GM18520 (cell line): ENCODE measurements around the gene NPFFR1.

ENCODE experiments used
- ATAC-seq: cut with Tn5 transposase; IDR thresholded peaks from one replicate; pipeline ENCODE4 v1.9.1; 2021; ENCODE audit not compliant: unreplicated experiment

Gene NPFFR1, protein sequence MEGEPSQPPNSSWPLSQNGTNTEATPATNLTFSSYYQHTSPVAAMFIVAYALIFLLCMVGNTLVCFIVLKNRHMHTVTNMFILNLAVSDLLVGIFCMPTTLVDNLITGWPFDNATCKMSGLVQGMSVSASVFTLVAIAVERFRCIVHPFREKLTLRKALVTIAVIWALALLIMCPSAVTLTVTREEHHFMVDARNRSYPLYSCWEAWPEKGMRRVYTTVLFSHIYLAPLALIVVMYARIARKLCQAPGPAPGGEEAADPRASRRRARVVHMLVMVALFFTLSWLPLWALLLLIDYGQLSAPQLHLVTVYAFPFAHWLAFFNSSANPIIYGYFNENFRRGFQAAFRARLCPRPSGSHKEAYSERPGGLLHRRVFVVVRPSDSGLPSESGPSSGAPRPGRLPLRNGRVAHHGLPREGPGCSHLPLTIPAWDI

DNA sequence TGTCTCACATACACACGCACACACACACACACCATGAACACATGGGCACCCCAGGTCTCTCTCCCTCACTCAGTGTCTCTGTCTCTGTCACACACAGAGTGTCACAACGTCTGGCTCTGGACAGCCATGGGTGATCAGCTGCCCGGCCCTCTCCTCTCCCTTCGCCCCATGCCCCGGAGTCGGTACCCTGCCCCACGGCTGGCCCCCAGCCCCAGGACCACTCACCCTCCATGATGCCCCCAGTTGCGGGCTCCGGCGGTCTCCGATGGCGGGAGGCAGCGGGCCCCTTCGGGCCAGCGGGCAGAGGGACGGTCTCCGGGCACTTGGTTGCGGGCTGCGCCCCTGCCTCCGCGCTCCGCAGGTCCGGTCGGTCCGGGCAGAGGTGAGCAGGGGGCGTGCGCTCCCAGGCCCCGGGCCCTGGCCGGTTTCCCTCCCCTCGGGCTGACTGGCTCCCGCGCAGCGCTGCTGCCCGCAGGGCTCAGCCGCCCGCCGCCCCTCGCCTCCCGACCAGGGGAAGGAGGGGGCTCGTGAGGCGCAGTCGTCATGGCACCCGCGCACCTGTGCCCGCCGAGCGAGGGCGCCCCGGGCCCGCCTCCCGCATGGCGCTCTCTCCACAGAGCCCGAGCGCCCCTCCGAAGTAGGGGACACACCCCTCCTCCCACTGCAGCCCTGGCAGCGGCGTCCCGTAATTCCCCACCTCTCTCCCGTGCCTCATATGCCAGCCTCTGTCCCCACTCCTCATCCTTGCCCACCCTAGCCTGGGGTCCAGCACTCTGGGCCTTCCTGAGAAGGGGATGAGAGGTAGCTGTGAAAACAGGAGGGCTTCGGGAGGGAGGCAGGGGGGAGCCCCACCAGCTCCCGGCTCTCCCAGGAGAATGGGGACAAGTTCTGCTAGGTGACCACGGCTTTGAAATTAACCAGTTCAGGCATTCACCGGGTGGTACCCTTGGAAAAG lies at the start of gene NPFFR1:
NPFFR1 (minus strand) TSS at position 560 of the 955 bp plus-strand sequence; CDS start at position 232, 328 bp downstream.
- no peak for ATAC-seq

DNA sequence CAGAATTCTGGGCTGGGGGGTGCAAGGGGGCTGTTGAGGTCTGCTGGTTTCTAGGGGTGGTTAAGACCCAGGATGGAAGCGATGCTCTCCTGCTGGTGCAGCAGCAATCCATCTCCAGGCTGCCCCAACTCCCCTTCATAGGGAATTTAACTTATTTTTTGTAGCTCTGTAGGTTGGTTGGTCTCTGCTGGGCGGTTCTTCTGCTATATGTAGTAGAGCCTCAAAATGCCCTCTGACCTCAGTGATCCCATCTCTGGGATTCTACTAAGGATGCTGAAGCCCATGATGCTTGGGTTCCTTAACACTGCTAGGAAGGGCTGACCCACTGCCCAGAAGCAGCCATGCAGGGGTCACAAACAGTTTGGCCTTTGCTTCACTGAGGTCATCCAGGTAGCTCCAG lies 49.5 kb upstream of the NPFFR1 start:
- ATAC-seq, result no peak

DNA sequence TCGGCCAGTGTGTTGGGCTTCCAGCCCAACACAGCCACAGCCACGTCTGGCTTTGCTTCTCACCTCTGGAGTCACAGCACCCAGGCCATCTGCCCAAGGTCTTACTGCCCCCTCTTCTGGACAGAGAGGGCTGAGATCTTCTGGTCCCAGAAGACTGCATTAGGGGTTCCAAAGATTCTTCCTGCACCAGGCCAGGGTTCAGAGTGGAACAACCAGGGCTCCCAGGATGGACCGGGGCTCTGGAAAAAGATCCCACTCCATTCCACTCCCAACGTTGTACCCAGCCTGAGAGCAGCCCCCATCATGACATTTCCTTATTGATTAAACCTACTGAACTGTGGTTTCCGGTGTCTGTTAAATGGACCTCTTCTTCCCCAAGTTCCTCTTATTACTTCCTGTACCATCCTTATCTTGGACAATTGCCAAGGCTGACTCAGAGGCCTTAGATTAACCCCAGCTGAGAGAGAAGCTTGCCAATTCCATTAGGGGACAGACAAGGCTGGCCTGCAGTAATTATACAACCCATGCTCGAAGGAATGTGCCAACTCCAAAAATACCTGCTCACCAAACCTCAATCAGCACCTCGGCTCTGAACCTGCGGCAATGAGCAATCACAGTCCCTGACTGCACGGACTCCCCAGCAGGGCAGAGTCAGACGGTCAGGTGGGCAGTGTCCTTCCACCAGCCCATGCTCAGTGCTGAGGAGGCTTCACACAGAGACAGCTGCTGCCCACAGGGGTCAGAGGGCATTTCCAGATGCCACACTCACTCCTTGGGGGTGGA lies 47.9 kb upstream of the NPFFR1 start:
- ATAC-seq, result no peak

DNA sequence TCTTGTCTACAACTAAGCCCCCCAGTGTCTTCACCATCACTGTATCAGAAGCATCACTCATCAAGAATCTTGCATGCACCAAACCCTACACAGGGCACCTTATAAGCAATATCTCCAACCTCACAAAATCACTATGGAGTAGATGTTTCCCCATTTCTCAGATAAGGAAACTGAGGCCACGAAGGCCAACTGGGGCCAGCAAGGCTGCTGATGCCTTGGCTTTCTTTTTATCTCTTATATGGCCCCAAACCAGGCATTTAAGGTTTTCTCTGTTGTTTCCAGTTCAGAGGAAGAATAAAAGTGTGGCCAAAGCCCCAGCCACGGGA lies 47.3 kb upstream of the NPFFR1 start:
- no peak for ATAC-seq

DNA sequence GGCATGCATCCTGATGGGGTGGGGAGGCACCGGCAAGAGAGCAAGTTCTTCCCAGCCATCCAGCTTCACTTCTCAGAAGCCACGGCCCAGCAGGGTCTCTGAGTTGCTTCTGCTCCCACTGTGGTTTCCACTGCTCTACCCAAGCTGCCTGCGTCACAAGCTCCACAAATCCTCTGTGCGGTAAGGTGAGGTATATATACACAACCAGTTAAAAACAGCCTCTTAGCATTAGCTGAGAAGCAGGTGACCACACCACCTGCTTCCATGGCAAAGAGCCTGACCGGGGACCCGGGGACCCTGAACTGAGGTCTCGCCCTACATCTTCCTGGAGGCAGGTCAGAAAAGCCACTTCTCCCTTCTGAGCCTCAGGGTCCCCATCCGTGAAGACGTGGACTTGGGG lies 46.9 kb upstream of the NPFFR1 start:
- ATAC-seq, result no peak

DNA sequence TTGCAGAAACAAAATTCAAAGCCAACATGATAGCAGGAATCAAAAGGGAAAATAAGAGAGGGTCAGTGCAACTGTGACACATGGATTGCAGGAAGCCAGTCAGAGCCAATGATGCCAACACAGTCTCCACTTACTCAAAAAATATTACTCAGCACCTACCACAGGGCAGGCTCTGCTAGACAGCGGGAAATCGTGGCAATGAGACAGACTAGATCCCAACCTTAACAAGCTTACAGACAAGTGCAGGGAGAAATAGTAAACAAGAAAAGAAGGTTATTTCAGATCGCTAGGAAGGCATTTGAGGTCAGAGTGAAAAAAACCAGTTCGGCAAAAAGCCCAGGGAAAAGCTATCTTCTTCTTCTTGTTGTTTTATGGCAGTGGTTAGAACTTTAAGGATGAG lies 45.2 kb upstream of the NPFFR1 start:
- ATAC-seq, result no peak

DNA sequence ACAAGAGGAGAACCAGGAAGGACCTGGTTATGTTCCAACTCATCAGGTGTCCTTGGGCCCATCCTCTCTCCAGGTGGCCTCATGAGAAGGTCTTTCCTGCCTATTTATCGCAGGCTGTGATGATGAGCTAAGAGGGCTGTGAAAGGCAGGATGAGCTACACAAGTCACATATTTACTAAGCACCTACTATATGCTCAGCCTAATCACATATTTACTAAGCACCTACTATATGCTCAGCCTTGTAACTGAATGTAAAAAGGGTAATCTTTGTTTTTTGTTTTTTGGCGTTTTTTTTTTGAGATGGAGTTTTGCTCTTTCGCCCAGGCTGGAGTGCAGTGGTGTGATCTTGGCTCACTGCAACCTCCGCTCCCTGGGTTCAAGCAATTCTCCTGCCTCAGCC lies 44.2 kb upstream of the NPFFR1 start:
- ATAC-seq, result no peak

DNA sequence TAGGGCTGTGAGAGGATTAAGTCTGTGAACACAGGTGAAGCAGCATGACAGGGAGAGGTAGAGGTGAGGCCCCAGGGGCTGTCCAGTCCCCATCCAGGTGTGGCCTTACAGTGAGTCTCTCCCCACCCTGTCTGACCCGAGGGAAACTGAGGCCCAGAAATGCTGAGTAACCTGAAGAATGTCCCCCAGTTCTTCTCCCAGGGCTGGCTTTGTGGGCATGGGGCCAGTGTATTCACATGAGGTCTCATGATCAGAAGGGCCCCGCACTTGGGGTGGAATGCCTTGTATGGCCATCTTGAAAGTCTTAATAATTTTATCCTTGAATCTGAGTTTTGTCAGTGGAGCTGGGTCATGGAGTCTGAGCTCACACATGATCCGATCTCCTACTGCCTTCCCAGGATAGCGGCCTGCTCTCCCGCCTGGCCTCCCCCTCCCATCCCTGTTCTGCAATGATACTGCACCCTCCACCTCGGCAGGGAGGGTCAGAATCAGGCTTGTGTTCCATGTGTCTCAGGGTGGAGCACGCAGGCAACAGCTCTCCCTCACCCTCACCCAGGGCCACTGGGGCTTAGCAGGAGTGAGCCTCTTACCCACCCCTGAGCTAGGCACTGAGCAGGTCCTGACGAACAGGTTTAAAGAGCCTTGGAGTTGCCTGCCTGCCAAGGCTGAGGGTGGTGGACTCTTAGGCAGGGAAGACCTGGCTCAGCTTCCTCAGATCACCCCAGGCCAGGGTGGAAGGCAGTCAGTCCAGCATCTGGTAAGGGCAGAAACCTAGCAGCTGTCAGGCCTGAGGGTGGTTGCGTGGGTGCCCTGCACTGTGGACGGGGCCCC lies 41.4 kb upstream of the NPFFR1 start:
- no peak for ATAC-seq

DNA sequence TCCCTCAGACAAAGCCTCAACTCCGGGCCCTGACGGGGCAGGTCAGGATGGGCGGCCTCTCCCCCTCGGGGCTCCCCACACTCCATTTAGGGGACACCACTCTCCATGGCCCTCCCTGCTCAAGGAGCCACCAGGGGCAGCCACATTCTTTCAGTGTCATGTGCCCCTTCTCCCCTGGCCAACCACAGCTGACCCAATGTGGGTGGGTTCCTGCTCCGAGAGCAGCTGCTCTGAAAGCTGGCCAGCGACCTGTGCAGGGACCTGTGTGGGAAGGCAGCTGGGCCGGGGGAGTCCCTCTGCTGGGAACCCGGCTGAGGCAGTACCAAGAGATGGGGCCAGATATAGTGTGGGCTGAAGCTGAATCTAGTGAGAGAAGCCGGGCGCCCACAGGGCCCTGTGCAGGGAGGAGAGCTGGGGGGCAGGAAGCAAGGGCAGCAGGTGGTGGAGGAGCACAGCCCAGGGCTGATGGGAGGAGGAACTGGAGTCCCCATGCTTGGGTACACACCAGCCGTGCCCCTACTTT lies 40.6 kb upstream of the NPFFR1 start:
- ATAC-seq, result no peak

DNA sequence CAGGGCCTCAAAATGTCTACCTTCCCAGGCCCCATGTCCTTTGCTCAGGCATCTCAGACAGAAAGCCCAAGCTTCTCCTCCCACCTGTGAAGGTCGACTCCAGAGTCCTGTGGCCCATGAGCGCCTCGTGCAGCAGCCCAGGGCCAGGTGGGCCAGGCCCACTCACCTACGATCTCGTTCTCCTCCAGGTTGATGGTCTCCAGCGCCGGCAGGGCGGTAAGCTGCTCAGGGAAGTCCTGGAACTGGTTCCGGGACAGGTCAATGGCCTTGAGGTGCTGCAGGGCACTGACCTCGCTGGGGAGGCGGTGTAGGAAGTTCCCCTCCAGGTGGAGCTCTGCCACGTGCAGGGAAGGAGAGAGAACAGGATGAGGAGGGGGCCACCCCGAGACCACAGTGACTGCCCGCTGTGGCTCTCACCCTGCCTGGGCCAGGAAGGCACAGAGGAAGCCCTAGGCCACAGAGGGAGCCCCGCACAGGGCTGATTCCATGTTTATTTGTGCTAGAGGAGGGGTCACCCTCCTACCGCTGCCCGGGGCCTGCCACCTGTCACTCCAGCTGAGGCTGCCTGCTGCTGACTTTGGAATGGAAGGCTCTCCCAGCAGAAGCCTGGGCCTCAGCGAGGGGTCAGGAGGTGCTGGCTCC lies 40.0 kb upstream of the NPFFR1 start:
- ATAC-seq, result no peak

DNA sequence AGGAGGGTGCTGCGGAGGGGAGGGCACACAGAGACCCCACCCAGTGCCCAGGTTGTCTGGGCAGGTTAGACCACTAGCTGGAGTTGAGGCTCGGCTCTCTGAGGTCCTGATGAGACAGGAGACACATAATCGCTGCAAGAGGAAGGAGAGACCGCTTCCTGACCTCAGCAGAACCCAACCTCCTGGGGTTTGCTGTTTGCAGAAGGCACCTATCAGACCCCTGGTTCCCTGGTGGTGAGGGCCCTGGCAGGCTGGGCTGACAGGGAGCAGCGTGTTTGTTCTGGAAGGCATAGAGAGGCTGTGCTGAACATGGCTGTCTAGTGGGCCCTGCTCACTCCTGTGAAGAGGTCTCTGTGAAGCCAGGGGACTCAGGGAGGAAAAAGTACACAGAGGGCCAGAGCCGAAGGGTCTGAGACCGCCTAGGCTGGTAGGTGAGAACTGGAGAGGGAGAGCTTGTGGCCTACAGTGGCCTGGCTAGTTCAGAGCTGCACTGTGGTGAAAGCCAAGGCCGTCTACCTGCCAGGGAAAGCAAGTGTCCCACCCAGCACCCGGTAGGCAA lies 39.4 kb upstream of the NPFFR1 start:
- ATAC-seq, result no peak

DNA sequence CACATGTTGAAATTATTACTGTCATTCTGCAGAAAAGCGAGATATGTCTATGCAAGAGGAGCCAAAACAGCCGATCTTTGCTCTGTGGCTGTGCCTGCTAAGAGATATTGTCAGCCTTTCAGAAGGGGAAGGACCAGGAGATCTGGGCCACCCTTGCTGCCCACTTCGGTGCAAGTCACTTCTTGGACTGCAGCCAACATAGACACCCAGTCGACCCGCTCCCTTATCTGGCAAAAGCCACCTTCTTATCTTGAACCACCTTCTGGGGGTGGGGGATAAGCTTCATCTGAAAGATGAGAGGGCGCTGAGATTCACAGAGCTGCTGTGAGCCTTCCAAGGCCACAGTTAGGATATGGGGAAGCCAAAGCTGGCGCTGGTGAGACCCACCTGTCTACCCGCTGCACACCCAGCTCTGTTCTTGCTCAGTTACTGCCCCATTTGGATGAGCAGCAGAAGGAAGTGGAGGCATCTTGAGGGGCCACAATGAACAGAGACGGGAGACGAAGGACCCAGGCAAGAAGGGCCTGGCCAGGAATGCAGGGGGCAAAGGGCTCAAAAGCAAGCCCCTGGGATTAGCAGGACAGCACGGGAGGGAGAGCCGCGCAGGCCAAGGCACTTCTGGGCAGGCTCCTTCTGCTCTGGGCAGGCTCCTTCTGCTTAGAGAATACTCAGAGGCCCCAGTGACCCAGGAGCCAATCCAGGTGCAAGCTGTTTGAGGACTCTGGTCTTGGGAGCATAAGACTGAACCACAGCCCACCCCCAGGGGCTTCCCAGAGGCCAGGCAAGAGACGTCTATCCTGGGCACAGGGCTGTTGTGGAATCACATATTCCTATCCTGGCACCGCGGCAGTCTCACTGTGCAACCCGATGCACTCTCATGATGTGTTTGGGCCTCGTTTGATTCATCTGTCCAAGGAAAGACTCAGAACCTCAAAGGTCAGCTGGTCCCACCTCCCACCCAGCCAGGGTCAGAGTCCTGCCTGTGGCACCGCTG lies 38.4 kb upstream of the NPFFR1 start:
- ATAC-seq, result no peak

DNA sequence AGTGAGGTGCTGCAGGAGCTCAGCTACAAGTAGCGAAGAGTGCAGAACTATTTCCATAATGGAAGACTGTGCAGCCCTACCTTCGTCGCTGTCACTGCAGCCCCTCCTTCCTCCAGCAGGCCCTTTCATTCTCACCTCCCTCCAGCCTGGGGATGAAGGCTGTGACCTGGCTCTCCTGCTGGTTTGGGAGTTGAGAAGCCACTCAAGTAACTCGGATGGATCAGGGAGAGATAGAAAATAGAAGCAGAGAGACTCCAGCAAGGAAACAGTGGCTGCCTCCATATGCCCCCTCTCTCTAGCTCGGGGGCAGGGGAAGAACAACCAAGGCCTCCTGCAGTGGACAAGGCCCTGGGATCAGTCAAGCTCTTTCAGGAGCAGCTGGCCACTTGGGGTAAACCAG lies 37.4 kb upstream of the NPFFR1 start:
- no peak for ATAC-seq

DNA sequence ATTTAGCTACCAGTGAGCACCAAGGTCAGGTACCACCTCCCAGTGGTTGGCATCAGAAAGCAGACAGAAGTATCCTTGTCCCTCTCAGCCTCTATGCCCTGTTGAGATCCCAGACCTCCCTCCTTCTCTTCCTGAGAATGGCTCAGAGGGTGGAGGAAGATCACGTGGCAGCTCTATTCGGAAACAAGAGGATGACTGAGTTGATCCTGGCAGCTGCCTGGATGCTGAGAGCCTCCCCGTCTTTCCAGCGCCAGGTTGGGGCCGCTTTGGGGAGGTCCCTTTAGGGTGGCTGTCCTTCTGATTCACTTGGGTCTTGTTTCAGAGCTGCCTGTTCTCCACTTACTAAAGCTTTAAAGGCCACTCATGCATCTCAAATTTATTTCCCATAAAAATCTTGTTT lies 36.9 kb upstream of the NPFFR1 start:
- ATAC-seq, result no peak

DNA sequence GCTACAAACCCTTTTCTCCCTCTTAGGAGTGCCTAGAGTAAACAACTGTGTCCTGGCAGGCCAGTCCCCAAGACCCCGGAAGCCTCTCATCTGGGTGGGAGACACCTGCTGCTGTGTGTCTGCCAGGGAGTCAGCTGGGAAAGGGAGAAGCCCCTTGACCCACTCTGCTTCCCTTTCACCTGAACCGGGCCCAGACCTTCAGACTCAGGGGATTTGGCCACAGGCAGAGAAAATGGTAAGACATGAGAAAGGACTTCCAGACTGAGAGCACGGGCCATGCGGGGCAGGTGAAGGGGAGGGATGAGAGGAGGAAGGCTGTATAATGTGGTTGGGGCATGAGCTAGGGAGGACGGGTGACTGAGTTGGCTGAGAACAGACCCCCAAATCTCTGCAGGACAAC lies 36.0 kb upstream of the NPFFR1 start:
- ATAC-seq, result no peak

DNA sequence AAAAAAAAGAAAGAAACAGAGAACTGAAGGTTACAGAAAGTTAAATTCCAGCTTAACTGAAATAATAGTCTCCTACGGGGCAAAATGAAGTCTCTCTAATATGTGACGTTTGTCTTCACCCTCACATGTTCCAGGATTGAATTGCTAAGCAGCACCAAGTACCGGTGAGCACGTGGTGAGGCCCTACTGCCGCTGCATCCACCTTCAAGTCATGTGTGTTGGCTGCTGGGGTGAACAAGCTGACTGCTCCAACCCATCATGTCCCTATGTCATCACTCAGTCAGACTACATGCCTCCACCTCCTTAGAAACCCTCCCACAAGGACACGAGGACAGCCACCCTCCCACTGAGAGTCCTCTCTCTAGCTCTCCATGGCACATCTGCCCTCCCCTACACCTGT lies 35.4 kb upstream of the NPFFR1 start:
- no peak for ATAC-seq

DNA sequence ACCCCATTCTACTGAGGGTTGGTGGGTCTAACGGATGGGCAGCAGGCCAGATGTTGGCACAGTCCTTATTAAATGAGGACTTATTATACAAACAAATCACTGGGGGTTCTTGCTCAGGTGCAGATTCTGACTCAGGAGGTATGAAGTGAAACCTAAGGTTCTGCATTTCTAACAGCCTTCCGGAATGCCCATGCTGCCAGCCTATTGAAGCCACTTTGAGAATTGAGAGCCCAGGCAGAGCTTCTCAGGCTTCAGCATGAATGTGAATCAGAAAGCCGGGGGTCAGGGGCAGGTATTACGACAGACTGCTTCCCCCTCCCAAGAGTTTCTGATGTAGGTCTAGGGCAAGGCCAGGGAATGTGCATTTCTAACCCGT lies 34.1 kb upstream of the NPFFR1 start:
- no peak for ATAC-seq

DNA sequence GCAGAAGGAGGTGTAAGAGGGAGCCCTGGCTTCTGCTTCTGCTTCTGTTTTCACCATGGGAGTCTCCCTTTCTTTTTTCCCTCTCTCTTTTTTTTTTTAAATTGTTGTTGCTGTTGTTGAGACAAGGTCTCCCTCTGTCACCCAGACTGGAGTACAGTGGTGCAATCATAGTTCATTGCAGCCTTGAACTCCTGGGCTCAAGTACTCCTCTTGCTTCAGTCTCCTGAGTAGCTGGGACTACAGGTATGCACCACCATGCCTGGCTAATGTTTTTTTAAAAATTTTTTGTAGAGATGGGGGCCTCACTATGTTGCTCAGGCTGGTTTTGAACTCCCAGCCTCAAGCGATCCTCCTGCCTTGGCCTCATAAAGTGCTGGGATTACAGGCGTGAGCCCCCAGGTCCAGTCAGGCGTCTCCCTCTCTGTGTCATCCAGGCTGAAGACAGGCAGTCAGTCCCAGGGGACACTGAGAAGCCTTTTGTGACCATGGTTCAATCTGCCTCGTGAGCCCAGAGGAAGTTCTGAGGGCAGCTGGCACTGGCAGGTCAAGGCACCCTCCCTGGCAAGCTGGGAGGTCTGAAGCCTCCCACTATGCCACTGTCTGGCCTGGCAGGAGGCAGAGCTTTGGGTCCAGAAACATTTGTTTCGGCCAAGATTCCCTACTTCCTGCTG lies 33.6 kb upstream of the NPFFR1 start:
- no peak for ATAC-seq
